ENCODE measurements around the gene SLC6A3. TPM values are rescaled to one million over a fixed set of nuclear protein-coding genes. Genes with fewer than 3 reads are reported as not detected.

SLC6A3 gene
- not detected for total RNA-seq
- long read RNA-seq, result 0 reads

DNA sequence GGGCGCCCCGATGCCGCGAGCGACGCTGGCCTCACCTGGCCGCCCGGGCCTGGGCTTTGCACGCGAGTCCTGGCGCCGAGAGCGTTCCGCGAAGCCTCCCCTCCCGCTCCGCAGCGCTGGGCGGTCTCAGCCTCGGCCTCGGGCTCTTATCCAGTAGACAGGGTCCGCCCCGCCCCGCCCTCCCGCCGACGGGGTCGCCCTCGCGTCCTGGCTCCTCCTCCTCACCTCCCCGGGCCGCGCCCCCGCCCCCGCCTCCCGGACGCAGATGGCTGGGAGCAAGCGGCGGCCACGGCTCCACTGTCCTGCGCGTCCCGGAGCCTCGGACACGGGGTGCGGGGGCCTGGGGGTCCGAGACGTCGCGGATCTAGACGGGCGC lies at the start of gene SLC6A3:
Gene SLC6A3 (minus strand): TSS at position 128 of the 376 bp plus-strand sequence. CDS start 2,243 bp downstream, outside the sequence.
- ATAC-seq (peak; percentile 31), DNase-seq (ENCODE audit: missing footprints) (no peak)
- intact Hi-C loops (cut with DNase I), result no loop called here

DNA sequence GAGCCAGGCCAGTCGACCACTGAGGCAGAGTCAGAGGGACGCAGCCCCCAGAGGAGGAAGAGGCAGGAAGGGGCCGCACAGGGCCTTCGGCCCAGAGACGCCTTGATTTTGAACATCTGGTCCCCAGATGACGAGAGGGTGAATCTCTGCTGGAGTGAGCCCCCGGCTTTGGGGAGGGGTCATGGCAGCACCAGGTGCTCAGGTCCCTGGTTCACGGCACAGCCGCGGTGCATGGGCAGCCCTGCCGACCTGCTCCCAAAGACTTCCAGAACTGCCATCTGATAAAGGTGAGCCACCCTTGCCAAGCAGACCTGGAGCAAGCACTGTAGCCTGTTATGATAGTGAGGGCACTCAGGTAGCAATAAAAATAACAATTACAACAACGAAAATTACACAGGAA lies 48.7 kb upstream of the SLC6A3 start:
- intact Hi-C loops (cut with DNase I), result loop anchor here (10.0 kb wide), 1 partner anchor 151 kb away; no protein-coding TSS in a partner anchor
- ATAC-seq (no peak), DNase-seq (ENCODE audit: missing footprints) (no peak)

DNA sequence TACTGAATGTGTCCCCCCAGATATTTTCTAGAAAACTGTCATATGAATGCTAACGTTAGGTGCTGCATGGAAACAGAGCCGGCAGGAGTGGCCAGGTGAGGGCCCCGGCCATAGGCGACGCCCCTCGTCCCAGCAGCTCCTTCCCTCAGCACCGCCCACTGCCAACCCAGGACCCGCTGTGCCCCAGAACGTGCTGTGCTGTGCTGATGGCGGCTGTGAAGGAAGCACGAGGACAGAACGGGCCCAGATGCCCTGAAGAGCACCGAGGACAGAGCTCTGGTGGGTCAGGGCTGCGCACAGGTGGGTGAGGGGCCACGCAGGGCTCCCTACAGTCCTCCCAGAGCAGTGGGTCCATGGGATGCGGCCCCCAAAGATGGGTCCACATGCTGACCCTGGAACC lies 48.2 kb upstream of the SLC6A3 start:
- DNase-seq (ENCODE audit: missing footprints) (no peak), ATAC-seq (no peak)
- intact Hi-C loops (cut with DNase I), result loop anchor here (10.0 kb wide), 1 partner anchor 151 kb away; no protein-coding TSS in a partner anchor

DNA sequence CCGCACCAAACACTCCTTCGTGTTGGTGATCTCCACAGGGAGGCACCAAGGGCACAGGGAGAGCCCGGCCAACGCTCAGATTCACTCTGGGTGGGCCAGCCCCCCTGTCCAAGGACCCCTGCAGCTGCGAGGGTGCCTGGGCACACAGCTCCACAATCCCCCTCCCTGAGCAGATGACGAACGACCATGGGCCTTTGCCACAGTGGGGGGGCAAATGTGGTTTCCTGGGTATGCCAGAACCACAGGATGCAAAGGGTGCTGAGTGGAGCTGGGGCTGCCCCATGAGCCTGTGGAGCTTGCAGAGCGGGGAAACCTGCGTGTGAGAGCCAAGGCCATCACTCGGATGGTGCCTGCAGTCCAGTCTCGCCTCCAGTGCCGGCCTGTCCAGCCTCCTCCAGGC lies 47.5 kb upstream of the SLC6A3 start:
- intact Hi-C loops (cut with DNase I), result loop anchor here (10.0 kb wide), 1 partner anchor 152 kb away; no protein-coding TSS in a partner anchor
- no peak for DNase-seq (ENCODE audit: missing footprints)
- ATAC-seq, result no peak

DNA sequence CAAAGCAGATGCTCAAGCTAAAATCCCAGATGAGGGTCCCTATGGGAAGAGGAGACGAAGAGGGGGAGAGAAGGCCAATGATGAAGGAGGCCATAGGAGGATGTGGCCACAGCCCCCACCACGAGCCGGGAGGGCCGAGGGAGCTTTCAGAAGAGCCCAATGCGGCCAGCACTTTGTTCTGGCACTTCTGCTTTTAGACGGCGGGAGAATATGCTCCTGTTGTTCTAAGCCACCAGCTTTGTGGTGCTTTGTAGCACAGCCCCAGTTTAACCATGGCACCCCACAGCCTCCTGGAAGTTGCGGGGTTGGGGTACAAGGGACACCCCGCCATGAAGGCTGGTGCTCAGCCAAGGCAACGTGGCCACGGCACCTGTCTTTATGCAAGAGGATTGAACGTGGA lies 45.1 kb upstream of the SLC6A3 start:
- ATAC-seq, result no peak
- intact Hi-C loops (cut with DNase I), result loop anchor here (10.0 kb wide), 1 partner anchor 154 kb away; no protein-coding TSS in a partner anchor
- DNase-seq (ENCODE audit: missing footprints), result no peak

DNA sequence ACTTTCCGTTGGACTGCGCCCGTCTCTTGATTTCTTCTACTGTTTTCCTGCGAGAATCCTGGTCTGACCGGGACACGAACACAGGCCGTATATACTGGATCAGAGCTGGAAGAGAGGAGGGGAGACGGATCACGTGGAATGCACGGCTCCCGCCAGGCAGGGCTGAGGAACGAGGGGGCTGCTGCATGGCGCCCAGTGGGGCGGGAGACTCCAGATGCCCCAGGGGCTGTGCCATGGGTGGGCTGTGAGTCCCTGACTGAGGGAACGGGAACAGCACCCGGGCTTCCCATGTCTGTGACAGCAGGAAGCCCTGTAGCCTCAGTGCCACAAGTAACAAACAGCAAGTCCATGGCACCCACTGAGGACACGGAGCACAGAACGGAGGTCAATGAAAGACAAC lies 44.5 kb upstream of the SLC6A3 start:
- DNase-seq (ENCODE audit: missing footprints), result no peak
- no peak for ATAC-seq
- intact Hi-C loops (cut with DNase I), result loop anchor here (10.0 kb wide), 1 partner anchor 155 kb away; no protein-coding TSS in a partner anchor

DNA sequence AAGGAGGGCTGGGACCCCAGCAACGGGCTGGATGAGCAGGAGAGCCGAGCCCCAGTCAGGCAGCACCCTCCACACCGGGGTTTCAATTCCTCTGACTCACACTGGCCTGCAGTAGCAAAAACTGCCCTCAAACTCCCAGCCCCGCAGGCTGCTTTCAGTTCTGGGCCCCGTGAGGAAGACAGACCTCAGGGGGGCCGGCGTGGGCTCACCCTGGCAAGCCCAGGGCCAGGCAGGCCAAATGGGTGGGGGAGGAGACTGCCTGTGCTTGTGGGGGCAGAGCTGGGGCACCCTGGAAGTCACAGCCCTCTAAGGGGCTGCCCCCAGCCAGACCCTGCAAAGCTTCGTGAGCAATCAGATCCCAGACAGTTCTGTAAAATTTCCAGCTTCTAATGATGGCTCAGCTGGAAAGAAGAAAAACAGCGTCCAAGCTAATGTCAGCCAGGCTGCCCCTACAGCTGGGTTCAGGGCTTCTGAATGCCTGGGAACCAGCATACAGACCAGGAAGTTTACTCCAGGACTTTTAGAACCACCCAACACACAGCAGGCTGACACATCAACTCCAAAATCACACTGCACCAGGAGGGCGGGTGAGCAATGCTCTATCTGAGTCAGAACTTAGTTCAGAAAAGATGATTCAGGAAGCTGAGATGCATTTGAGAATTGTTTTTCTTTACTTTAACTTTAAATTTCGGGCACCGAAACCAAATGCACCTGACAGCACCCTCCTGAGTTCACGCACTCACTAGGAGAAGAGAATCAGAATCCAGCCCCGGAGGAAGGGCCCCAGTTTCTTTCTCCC lies 43.8 kb upstream of the SLC6A3 start:
- DNase-seq (ENCODE audit: missing footprints) (no peak), ATAC-seq (peak; percentile 18)
- intact Hi-C loops (cut with DNase I), result no loop called here

DNA sequence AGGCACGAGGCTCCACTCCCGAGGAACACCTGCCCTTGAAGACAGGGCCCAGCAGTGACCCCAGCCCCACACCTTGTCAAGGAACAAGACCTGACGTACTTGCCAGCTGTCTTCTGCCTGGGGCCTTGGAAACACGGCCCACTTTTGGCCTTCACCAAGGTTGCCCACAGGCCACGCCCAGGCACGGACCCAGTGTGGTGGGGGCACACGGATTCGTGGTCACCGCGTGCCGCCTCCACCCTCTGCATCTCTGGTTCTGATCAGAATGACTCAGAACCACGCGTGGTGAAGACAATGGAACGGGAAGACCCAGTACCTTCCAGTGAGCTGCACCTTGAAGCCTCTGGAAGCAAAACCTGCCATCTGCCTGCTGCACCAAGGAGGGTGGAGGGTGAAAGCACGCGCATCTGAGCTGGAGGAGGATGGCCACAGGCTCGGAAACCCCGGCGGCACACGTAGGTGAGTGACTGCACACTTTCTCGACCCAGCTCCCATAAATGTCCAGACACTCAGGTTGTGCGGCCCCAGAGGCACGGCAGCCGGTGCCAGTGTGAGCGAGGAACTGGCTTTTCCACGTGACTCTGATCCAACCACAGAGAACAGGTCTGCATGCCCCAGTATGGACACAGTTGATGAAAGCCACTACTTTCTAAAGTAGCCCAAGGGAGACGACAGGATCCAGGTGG lies 42.0 kb upstream of the SLC6A3 start:
- intact Hi-C loops (cut with DNase I), result no loop called here
- ATAC-seq, result no peak
- DNase-seq (ENCODE audit: missing footprints), result no peak

DNA sequence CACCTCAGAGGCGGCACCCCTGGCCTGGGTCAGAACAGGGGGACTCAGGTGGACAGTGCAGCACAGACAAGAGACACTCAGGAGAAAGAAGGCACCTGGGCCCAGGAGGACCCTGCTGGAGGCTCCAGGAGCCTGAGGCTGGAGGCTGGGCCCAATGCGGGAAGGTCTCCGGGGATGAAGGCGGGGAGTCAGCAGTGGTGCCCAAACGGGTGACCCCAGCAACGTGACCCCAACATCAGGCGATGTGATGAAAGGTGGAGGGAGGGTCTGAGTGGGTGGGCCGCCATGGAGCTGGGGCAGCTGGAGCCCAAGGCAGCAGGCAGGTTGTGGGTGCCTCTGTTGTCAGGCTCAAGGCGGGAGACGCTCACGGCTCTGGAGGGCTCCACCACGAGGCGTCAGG lies 41.0 kb upstream of the SLC6A3 start:
- DNase-seq (ENCODE audit: missing footprints) (no peak), ATAC-seq (no peak)
- intact Hi-C loops (cut with DNase I), result no loop called here

DNA sequence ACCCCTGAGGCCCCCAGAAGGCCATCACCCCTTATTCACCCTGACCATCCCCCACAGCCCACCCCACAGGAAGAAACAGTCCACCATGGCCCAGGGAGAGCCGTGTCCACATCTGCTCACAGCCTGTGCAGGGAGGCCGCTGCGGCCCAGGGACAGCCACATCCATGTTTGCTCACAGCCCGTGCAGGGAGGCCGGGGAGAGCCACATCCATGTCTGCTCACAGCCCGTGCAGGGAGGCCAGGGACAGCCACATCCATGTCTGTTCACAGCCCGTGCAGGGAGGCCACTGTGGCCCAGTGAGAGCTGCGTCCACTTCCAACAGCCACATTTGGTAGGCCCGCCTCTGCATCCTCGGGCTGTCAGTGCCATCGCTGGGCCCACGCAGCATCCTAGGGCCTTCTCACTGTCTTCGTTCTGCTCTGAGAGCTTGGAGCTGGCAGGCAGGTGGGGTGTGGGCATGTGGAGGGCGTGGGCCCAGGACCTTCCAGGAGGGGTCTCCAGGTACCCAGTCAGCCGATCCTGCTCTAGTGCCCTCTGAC lies 40.4 kb upstream of the SLC6A3 start:
- DNase-seq (ENCODE audit: missing footprints), result no peak
- no peak for ATAC-seq
- intact Hi-C loops (cut with DNase I), result no loop called here

DNA sequence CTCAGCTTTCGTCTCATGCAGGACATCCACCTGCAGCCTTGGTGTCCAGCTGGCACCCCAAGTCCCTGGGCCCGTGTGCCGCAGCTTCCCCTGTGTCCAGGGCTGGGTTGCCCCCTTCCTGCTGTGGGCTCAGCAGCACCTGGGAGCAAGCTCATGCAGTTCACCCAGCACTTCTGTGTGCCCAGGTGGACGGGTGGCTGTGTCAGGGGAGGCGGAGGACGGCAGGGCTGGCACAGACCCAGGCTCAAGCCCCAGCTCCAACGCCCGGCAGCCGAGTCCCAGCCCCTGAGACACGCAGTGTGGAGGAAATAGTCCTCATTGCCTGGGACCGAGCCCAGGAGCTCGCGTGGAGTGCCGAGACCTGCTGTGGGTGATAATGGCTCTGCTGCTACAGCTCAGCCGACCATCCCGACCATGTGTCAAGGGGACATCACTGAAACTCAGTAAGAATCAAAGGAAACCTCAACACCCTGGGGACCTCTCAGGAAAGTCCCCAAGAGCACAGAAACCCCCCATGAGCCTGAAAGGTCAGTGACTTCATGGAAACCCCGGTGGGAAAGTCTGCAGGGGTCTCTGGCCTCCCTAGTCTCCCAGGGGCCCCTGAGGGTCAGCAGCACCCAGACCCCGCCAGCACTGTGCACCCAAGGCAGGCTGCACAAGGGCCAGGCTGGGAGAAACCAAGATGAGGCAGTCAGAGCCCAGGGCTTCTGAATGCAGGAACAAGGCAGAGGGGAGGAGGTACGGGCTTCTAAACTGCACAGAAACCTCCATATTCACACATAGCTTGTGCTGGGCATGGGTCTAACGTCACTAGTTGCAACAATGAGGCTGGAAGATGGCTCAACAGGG lies 39.7 kb upstream of the SLC6A3 start:
- ATAC-seq, result no peak
- DNase-seq (ENCODE audit: missing footprints), result no peak
- intact Hi-C loops (cut with DNase I), result no loop called here

DNA sequence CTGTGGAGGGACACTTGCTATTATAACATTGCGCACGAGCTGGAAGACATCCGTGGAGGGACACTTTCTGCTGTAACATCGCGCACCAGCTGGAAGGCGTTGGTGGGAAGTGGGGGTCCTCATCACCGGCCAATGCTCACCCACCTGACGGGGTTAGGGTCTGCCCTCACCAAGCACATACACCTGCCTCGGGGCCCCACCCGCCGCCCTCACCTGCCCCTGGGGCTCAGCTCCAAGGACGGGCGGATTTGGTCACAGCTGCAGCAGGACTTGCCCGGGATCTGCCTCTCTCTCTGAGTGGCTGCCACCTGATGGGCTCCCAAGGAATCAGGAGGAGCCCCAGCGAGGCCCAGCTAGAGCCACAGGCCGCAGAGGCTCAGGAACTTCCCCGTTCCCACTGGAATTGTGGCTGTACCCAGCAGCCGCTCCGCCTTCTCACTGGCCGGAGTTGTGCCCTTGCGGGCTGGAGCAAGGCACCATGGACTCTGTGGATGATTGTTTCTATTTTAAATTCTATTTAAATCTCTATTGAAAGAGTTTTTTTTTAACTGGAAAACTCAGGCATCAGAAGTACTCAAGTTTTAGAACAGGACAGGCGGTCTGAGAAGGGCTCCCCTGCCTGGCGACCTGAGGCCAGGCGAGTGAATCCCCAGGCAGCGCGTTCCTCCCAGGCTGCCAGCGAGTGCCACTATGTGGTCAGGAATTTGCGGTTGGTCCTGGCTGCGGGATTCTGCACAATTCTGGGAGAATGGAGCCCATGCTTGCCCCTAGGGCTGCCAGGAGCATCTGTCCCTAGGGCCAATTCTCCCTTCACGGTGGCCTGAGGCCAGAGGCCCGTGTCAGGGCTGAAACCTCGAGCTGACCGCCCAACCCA lies 38.9 kb upstream of the SLC6A3 start:
- no peak for DNase-seq (ENCODE audit: missing footprints)
- intact Hi-C loops (cut with DNase I), result no loop called here

DNA sequence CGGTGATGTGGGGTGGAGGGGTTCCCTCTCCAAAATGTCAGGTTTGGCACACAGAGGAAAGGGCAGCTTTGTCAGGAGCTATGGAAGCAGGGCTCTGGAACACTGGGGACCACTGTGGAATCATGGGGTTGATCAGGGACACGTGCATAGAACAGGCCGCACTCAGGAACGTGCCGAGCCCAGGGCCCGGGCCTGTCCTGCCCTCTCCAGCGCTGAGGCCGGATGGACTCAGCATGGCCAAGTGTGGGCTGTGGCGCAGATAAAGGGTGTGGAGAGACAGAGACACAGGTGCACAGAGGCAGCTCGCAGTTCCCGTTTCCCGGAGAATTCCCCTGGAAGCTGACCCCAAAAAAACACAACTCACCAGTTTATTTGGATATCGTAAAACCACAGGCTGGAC lies 37.8 kb upstream of the SLC6A3 start:
- peak; percentile 8 for DNase-seq (ENCODE audit: missing footprints)
- ATAC-seq, result no peak
- intact Hi-C loops (cut with DNase I), result no loop called here

More for the DNA sequence above, 38.9 kb upstream of the SLC6A3 start:
- no peak for ATAC-seq

DNA sequence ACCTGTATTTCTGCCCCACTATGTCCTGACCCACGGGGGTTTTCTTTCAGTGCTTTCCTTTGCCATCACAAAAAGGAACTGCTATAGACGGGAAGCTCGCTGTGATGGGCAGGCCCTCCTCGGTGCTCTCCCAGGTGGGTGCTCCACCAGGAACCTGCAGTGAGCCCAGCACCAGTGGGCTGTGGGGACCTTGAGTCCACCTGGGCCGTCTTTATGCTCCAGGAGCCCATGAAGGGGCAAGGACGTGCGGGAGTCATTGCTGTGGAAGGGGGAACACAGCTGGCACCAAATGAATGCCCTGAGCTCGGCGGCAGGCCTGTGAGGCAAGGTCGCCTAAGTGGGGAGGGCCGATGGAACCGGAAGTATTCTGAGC lies 36.7 kb upstream of the SLC6A3 start:
- intact Hi-C loops (cut with DNase I), result no loop called here
- DNase-seq (ENCODE audit: missing footprints) (peak; percentile 59), ATAC-seq (no peak)

DNA sequence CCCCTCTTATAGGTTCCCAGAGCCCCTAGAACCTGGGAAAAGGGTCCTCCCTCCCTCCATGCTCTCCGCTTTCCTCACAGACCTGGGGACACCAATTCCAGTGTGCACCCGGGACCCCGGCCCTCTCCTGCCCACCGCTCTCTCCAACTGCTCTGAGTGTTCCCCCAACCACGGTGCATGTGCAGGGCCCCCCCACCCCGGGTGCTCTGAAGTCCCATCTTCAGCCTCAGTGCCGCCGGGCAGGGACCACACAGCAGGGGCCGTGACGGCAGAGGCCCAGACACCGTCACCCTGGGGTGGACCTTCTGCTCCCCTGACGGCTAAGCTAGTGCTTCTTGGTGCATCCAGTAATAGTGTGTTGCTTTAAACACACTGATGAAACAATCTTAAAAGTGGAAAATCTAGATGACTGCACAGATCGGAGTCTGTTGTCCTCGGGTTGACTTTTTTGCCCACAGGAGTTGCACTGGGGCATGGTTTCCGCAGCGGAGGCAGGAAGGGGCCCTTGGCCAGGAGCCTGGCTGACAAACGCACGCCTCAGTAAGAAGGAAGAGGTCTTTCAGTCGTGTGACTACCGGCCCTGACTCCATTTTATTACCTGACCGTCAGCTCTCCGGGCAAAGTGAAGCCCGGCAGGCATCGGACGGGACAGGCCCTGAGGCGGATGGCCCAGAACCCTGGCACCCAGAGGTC lies 36.2 kb upstream of the SLC6A3 start:
- ATAC-seq (no peak), DNase-seq (ENCODE audit: missing footprints) (peak; percentile 70)
- intact Hi-C loops (cut with DNase I), result no loop called here

DNA sequence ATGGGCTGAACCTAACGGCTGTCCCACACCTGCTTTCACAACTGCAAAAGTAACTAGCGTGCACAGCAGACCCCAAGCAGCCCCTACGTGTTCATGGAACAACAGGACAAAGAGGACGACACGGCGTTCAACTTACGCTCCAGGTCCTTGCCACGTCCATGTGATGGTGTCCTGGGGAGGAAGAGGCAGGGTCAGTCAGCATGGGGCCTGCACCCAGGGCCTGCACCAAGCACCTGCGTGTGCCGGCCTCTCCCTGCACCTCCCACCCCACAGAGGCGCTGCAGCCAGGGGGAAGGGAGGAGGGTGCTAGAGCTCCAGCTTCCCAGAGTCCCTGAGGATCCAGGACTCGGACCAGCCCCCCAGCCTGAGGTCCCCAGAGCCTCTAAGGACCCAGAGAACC lies 35.6 kb upstream of the SLC6A3 start:
- DNase-seq (ENCODE audit: missing footprints) (no peak), ATAC-seq (no peak)
- intact Hi-C loops (cut with DNase I), result no loop called here

DNA sequence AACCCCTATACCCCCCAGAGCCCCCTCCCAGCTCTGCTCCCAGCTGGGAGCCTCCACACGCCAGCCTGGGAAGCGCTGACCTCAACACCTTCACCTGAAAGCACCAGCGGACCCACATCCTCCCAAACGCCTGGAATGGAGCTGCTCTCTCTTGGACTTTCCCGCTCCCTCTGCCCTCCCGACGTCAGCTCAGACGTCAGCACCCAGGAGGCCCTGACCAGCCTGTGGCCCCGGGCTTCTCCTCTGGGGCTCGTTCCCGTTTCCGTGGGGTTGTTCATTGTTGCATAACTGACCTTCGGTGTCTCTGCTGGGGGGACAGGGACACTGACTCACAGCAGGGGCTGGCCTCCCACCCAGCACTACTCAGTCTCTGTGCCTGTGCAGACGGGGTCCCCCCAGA lies 35.0 kb upstream of the SLC6A3 start:
- peak; percentile 46 for ATAC-seq

More for the DNA sequence above, 35.0 kb upstream of the SLC6A3 start:
- intact Hi-C loops (cut with DNase I), result no loop called here
- DNase-seq (ENCODE audit: missing footprints), result peak; percentile 90
